Hematopoietic multipotent progenitor cell treated with erythropoietin and hydrocortisone succinate and interleukin-3 and kit ligand, for 15 days (in vitro differentiated cells): Measurements from ENCODE around the gene KLF11.
"Not testable (repeated sequence)": the region's sequence is repeated elsewhere in the genome, so short reads cannot be mapped to it uniquely, and the experiment has no call there.

ENCODE experiments used
- DNase-seq: peaks from one replicate; pipeline ENCODE4 v3.0.0-alpha.2; 2015; ENCODE audit warnings: low spot score

Gene KLF11

DNA sequence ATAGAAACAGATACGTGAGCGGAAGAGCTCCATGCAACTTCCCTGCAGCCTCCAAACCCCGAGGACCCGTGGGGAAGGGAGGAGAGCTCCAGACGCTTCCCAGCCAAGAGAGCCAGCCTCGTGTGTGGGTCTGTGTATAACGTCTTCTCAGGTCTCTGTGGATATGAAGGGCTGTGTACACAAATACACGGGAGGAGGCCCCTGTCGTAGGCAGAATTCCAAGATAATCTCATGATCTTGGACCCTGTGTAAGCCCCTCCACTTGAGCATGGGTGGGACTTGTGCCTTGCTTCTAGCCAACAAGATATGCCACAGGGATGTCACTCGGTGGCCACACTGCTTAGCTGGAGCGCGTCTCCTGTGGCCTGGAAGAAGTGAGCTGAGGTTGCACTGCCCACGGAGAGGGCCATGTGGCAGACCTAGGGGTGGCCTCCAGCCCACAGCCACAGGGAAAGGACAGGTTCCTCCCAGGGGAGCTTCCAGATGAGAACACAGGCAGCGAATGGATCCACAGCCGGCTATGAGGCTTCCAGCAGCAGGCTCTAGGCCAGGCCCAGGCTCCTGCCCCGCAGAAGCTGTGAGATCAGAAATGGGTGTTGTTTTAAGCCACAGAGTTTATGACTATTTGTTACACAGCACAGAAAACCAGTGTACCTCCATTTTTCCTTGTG is 15.6 kb upstream of the KLF11 start:
- DNase-seq = no peak

DNA sequence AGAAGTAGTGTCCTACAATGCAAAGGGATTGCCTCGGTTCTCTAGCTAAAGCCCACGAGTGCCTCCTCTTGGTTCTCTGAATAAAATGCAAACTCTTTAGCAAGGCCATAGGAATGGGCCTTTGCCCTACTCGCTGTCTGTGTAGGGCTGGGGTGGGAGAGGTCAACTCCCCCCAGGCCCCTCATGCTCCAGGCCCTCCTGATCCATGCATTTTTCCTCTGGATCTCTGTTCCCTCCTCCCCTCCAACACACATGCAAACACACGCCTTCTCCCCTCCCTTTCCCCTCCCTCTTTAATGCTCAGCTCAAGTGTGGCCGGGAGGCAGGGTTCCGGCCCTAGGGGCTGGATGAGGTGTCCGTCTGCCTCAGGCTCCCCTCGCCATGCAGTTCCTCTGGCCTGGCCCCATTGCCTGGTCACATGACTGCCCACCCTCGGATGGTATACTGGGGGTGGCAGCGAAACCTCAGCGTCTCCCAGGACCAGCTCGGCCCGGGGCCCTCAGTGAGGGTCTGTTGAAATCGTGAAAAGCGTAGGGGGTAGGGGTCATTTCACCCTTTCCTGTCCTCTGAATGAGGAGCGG is 14.9 kb upstream of the KLF11 start:
- DNase-seq = no peak

DNA sequence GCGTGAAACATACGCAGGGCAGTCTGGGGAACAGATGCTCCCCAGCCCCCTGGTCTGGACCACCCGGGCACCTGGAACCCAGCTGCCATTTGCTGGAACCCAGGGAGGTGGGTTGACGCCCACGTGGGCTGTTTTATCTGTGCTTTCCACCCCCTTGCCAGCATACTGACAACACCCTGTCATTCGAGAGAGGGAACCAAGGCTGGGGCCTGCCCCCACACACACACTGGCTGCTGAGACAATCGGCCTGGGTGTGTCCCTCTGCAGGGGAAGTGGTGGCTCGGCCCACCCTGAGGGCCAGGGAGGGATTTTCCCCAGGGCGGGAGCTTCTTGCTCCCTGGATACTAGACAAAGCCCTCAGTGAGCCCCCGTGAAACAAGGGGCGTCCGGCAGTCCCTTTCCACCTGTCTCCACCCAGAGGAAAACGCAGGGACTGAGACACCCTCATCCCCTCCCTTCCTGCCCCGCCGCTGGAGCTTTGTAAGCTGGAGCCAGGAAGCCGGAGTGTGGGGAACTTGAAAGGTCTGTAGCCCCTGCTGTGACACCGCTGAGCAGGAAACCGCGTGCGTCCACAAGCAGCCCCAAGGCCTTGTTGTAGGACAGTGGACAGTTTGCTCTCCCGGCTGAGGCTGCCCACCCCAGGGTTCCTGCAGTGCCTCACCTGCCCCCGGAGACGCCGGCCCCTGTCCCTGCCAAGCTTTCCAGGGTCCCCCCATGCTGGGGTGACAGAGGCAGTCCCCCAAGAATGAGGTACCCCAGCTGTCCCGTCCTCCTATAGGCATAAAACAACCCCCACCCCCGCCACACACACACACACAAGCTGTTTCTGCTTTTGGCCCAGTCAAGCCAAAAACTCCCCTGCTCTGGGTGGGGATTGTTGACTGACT is 14.1 kb upstream of the KLF11 start:
- peak; percentile 66 for DNase-seq

- DNase-seq = no peak
Measured at GRCh38 chr2:10029875-10030223, 13.5 kb upstream of the KLF11 start.

DNA sequence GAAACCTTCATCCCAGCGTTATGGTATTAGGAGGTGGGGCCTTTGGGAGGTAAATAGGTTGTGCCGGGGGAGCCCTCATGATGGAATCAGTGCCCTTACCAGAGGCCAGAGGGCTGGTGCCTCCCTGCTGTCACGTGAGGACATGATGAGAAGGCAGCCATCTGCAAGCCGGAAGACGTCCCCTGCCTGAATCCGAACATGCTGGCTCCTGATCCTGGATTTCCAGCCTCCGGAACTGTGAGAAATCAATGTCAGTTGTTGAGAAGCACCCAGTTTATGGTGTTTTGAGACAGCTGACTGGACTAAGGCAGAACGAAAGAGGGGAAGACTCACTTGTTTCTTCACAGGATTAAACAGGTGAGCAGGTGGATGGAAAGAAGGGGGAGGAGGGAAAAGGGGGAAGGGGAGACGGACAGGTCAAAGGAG is 13.0 kb upstream of the KLF11 start:
- peak; percentile 57 for DNase-seq

GRCh38 chr2:10030798-10031197 is 12.6 kb upstream of the KLF11 start:
- not testable (repeated sequence) for DNase-seq

DNA sequence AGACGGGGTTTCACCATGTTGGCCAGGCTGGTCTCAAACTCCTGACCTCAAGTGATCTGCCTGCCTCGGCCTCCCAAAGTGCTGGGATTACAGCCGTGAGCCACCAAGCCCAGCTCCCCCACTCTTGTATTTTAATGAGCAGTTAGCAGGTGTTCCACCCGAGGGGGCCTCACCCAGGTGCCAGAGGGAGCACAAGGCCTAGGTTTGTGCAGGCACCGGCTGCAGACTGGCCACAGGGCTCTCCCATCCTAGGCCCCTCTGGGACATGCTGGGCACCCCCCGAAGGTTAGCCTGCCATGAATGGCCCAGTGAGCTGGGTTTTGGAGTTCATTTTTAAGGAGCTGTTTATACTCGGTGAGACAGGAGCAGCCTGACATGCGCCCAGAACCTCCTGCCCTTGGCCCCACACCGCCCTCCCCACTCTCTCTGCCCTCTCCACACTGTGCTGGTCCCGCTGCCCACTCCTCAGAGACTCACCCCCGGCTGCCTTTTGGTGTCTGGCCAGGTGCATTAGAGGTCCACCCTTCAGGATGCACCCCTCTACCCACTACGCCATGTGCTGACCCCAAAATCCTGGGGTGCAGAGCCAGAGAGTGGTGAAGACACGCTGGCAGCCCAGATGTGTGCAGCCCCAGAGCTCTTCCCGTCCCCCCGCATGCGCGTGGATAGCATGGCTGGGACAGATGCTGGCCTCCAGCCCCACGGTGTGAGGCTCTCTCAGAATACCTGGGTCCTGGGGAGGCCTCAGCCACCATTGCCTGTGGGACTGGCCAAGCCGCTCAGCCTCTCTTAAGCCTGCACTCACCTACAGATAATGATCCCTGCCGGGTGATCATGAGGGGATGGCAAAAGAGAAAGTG is 11.2 kb upstream of the KLF11 start:
- DNase-seq = no peak

GRCh38 chr2:10032746-10033105 is 10.6 kb upstream of the KLF11 start:
- no peak for DNase-seq

DNA sequence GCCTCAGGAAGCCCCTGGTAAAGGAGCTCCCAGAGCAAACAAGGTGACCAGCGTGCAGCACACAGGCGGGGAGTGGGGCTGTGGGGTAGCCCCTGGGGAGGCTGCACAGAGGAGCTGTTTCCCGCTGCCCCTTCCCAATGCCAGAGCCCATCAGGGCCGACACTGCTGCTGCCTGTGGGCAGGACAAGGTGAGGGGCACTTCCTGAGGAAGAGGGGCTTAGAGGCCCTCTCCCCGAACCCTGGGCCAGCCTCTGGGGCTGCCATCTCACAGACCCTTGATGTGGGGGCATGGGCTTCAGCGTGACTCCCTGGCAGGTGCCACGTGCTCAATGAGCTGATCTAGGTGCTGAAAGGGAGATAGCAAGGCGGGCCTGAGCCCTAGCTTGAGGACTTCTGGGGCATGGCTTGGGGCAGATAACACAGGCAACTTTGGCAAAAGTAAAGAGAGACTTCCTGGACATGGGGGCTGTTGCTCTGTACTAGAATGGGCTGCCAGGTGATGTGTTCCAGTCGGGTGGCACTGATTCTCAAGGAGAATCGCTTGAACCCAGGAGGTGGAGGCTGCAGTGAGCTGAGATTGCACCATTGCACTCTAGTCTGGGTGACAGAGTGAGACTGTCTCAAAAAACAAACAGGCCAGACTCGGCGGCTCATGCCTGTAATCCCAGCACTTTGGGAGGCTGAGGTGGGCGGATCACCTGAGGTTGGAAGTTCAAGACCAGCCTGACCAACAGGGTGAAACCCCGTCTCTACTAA is 9.9 kb upstream of the KLF11 start:
- DNase-seq = peak; percentile 58

GRCh38 chr2:10034333-10035052 is 8.9 kb upstream of the KLF11 start:
- no peak for DNase-seq

DNA sequence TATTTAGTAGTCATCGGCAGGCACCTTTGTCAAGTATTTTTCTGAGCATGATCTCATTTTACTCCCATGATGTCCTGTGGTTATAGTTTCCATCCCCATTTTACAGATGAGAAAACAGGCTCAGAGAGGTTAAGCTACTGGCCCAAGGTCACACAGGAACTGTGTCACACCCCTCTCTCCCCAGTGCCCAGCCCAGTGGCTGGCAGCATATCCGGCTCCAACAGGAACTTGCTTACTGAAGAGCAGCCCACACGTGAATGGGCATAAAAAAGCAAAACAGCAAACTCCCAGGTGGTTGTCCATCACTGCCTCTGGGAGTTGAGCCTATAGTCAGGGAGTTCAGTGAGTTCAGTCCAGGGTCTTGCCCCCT is 8.3 kb upstream of the KLF11 start:
- no peak for DNase-seq

DNA sequence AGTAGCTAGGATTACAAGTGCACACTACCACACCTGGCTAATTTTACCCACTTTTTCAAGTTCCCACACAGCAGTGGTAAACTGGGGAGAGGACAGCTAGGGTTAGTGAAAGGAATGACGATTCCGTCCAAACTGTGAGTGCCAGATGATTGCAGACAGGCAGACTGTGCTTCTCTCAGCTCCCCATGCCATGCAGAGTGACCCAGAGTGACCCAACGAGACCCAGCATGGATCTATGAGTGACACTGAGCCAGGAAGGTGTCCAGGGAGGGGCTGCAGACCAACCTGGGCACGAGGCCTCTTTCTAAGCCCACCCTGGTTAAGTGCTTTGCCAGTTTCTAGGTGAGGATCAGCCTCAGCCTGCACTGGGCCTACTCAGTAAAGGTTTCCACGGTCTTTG is 7.7 kb upstream of the KLF11 start:
- DNase-seq = no peak

DNA sequence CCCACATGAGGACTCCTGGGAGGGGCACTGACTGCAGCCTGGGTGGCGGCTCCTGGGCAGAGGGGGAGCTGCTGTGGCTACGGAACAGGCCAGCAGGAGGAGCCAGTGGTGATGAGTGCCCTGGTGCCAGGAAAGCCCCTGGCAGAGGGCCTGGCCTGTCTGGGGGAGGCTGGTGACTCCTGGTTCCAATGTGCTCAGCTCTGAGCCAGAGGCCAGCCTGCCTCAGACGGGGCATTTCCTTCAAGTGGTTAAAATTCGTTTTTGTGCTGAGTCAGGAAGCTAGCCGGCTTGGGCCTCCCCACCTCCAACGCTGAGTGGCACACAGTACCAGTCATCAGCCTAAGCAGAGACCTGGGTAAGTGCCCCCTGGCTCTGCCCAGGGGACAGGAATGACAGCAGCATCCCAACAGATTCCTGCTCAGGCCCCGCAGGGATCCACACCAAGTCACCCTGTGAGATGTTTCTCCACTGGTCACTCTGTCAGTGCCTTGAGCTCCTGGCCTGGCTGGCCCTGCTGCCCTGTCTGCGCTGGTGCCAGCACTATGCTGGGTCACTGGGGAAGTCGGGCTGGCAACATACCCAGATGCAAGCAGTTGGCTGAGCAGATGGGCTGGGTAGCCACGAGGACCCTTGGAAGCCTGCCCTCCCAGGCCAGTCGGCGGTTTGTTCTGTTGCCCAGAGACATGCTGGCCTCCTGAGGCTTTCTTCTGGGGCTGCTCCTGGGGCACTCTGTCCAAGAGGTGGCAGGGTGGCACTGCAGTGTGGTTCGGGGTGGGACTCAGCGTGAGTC is 7.1 kb upstream of the KLF11 start:
- DNase-seq = peak; percentile 69

DNA sequence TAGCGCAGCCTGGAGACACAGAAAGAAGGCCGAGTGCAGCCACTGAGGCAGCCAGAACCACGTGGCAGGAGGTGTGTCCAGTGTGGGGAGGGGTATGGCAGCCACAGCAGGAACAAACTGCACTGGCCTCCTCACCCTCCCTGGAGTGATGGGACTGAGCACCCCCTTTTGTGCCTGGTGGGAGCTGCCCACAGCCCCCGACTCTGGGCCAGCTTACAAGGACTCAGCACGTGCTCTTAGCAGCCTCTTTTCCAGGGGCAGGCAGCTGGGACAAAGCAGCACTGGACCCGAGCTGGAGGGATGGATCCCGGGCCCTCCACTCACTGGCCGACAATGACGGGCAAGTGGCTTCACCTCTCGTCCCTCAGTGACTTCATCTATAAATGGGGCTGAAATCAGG is 5.2 kb upstream of the KLF11 start:
- no peak for DNase-seq

DNA sequence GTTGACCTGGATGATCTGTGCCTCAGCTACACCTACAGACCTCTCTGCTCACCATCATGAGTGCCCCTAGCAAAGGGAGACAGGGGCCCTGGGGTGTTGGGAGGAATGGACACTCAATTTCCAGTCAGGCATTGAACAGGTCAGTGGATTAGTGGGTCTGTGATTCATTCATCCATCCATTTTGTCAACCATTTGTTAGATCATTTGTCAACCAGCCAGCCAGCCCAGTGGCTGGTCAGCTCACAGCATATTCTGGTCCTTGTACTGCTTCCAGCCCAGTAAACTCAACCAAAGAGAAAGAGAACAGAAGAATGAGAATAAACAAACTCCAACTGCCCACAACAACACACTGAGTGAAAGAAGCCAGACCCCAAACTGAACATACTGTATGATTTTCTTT is 4.6 kb upstream of the KLF11 start:
- DNase-seq = no peak

DNA sequence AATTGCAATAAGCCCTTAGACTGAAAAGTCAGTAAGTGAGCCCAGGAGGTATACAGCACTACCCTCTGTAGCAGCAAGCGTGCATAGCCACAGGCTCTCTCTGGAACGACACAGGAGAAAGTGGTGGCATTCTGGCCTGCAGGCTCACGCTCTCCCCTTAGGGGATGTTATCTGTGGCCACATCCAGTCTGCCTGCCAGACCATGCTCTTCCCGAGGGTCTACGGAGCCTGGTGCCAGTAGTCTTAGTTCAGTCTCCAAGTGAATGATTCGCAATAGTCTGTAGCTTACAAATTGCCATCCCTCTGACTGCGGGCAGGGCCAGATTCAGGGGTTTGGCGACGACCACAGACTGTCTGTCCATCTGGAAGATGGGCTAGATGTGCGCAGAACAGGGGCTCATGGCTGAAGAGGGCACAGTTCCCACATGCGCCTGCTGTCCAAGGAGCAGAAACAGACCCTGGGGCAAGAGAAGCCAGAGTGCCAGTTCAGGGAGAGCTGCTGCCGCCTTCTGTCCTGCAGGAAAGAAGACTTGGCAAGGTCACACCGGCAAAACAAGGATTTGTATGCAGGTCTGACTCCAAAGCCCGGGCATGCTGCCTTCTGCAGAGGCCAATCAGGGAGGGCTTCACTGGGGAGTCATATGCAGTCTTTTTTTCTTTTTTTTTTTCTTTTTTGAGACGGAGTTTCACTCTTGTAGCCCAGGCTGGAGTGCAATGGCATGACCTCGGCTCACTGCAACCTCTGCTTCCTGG is 3.5 kb upstream of the KLF11 start:
- no peak for DNase-seq

- no peak for DNase-seq
Measured at GRCh38 chr2:10041711-10042110, 1.6 kb upstream of the KLF11 start.

- DNase-seq = no peak
Measured at GRCh38 chr2:10042301-10043161, 819 bp upstream of the KLF11 start.
